Adrenal gland (tissue), 5 donors: Measurements from ENCODE around the gene BORCS8.

Experiments used
- CTCF ChIP-seq, 6 experiments: fragments of 450-650 bp in 4 of 6; fragments of 200-600 bp in 2 of 6; sonication (generic) in 1 of 6; IDR thresholded peaks; 1 replicate in 5 of 6; 2 replicates in 1 of 6; pipeline versions ENCODE4 v1.5.1 to v1.8.0; 2016 to 2021; ENCODE audit warnings: antibody characterized with exemption in 6 of 6, mild to moderate bottlenecking in 2 of 6, moderate library complexity in 1 of 6
- POLR2A ChIP-seq, 2 donors: fragments of 450-650 bp; IDR thresholded peaks; one replicate each; pipeline ENCODE4 v1.6.1; 2017; ENCODE audit warnings: antibody characterized with exemption in 2 of 2, mild to moderate bottlenecking in 2 of 2, moderate library complexity in 1 of 2
- donor health status: DM: no; HTN: no; CAD: no.

GRCh38 chr19:19176950-19177349 is 15.0 kb downstream of the BORCS8 start:
- TF ChIP-seq CTCF (IDR thresholded peaks at IDR 0.05): no peak
- no peak for TF ChIP-seq POLR2A (IDR thresholded peaks at IDR 0.05)
